Uterus (tissue), 4 donors: ENCODE measurements around the gene SMIM14. TPM values are rescaled to one million over a fixed set of nuclear protein-coding genes. Genes with fewer than 3 reads are reported as not detected.

Experiments used
- DNase-seq, 2 donors: peaks; one replicate each; pipeline ENCODE4 v3.0.0-alpha.2; 2019 to 2020
- H3K27ac ChIP-seq, 2 donors: fragments of 200-600 bp; sonication (generic); 1 replicate in 1 of 2; 2 replicates in 1 of 2; pipeline ENCODE4 v1.5.1; 2016 to 2018
- H3K27me3 ChIP-seq, 2 donors: fragments of 200-600 bp; sonication (generic); one replicate each; pipeline ENCODE4 v1.5.1; 2018 to 2019; ENCODE audit warnings: control low read depth in 1 of 2
- H3K36me3 ChIP-seq, 2 donors: fragments of 200-600 bp; sonication (generic); one replicate each; pipeline ENCODE4 v1.5.1; 2019; ENCODE audit warnings: control low read depth in 1 of 2
- H3K4me1 ChIP-seq, 2 donors: fragments of 200-600 bp; sonication (generic); one replicate each; pipeline ENCODE4 v1.5.1; 2018 to 2019; ENCODE audit warnings: control low read depth in 1 of 2
- H3K4me3 ChIP-seq, 2 donors: fragments of 200-600 bp; sonication (generic); 1 replicate in 1 of 2; 2 replicates in 1 of 2; pipeline ENCODE4 v1.5.1; 2018 to 2019; ENCODE audit warnings: mild to moderate bottlenecking in 1 of 2
- H3K9me3 ChIP-seq, 2 donors: fragments of 200-600 bp; sonication (generic); one replicate each; pipeline ENCODE4 v1.5.1; 2019; ENCODE audit warnings: control low read depth in 1 of 2
- POLR2A ChIP-seq, 2 donors: fragments of 450-650 bp; IDR thresholded peaks; one replicate each; pipeline ENCODE4 v1.6.1; 2016; ENCODE audit warnings: antibody characterized with exemption in 2 of 2, mild to moderate bottlenecking in 1 of 2, moderate library complexity in 1 of 2
- intact Hi-C: fragments of 100-400 bp; cut with DNase I; formaldehyde crosslinking; loops from one replicate; pipeline ENCODE4 v1.15.1; 2023; ENCODE audit warnings: low total_unique reads
- small RNA-seq: library from RNA; depleted of rRNA; stranded (forward); fragments of <200 nt; gene quantifications from one replicate; pipeline ENCODE3, GENCODE V24; 2016
- total RNA-seq, 4 donors: library from RNA; depleted of rRNA in 3 of 4; stranded (reverse); fragments of >200 nt in 3 of 4; gene quantifications; one replicate each; pipeline versions ENCODE4 v1.1.0 to v1.2.4, GENCODE V29; 2014 to 2023
- TF ChIP-seq, protein P1 (sequence below), 4 experiments: fragments of 200-600 bp in 2 of 4; fragments of 450-650 bp in 2 of 4; sonication (generic) in 2 of 4; IDR thresholded peaks; one replicate each; pipeline ENCODE4 v1.5.1; 2016 to 2019; ENCODE audit warnings: antibody characterized with exemption in 4 of 4, mild to moderate bottlenecking in 2 of 4, moderate library complexity in 1 of 4
- donor health status: DM: yes; HTN: yes; CAD: no.

SMIM14 gene
- total RNA-seq, 4 donors from 2014 or later = 21.3 to 53.2 (median 35.3) TPM

DNA sequence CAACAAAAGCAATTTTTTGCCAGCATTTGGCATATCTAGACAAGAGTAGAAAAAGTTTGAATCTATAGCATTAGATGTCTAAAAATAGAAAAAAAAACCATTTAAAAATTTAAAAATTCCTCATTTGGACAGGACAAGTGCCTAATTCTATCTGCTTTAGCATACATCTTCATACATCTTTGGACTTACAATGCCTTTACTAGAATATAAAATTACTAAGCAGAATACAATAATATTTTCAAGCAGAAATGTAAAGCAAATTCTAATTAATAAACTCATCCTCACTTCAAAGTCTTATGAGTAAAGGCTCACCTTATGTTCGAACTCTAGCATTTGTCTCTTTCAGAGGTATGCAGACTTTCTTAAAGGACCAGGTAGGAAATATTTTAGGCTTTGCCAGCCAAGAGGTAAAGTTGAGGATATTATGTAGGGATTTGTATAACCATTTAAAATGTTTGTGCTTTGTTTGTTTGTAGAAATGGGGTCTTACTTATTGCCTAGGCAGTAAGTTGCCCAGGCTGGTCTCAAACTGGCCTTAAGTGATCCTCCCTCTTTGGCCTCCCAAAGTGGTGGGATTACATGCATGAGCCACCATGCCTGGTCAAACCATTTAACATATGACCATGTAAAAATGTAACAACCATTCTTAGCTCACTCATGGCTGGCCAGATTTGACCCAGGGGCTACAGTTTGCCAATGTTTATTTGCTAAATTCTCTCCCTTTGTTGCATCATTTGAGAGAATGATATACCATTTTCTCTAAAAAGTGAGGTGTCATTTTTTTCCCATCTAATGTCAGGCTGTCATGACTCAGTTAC, 140.5 kb downstream of the SMIM14 start:
- no peaks in the 10 kb centered on the region for H3K9me3 ChIP-seq
- no peak for DNase-seq
- no peak overlapping the region for H3K27ac ChIP-seq
- H3K36me3 ChIP-seq = no peaks in the 10 kb centered on the region
- no peak overlapping the region for H3K4me3 ChIP-seq
- intact Hi-C loops = no loop called here
- H3K4me1 ChIP-seq = no peaks in the 10 kb centered on the region
- TF ChIP-seq, protein P1, sequence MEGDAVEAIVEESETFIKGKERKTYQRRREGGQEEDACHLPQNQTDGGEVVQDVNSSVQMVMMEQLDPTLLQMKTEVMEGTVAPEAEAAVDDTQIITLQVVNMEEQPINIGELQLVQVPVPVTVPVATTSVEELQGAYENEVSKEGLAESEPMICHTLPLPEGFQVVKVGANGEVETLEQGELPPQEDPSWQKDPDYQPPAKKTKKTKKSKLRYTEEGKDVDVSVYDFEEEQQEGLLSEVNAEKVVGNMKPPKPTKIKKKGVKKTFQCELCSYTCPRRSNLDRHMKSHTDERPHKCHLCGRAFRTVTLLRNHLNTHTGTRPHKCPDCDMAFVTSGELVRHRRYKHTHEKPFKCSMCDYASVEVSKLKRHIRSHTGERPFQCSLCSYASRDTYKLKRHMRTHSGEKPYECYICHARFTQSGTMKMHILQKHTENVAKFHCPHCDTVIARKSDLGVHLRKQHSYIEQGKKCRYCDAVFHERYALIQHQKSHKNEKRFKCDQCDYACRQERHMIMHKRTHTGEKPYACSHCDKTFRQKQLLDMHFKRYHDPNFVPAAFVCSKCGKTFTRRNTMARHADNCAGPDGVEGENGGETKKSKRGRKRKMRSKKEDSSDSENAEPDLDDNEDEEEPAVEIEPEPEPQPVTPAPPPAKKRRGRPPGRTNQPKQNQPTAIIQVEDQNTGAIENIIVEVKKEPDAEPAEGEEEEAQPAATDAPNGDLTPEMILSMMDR (IDR thresholded peaks at IDR 0.05) = no peak
- no peak for TF ChIP-seq POLR2A (IDR thresholded peaks at IDR 0.05)
- no peaks in the 10 kb centered on the region for H3K27me3 ChIP-seq

Small RNA genes lying within 50 kb of the gene (small RNA-seq; reads per million reads assigned to genes)
- gene RNU7-11P = not detected

Other genes starting within 250 kb of the SMIM14 start
- gene KLB, start 231.9 kb downstream of the SMIM14 start, total RNA-seq = under 1 TPM in 1 of 4 donors, not detected in 3; 0.21 TPM
- over 10,000 TPM in 1 of 4 donors, 1,000 to 10,000 TPM in 3; 3,607 to 16,295 (median 4,795) TPM for gene RPL9, start 179.9 kb downstream of the SMIM14 start, total RNA-seq
- gene LIAS, start 179.8 kb downstream of the SMIM14 start, total RNA-seq = 10 to 100 TPM in 3 of 4 donors, 1 to 10 TPM in 1; 1.8 to 16.5 (median 11.3) TPM
- 100 to 1,000 TPM in 1 of 4 donors, 10 to 100 TPM in 3; 36.4 to 192 (median 48.9) TPM for gene UGDH, start 111.4 kb downstream of the SMIM14 start, total RNA-seq
- 100 to 1,000 TPM in 1 of 4 donors, 10 to 100 TPM in 3; 38.8 to 142 (median 61.5) TPM for gene UBE2K, start 59.3 kb upstream of the SMIM14 start, total RNA-seq